CD14-positive monocyte (primary cell): ENCODE measurements around the gene RAD51D. TPM values are rescaled to one million over a fixed set of nuclear protein-coding genes. Genes with fewer than 3 reads are reported as not detected.

ENCODE experiments used
- DNase-seq, 3 donors: peaks; one replicate each; pipeline ENCODE4 v3.0.0-alpha.2; 2011 to 2022
- H2AFZ ChIP-seq: 2 replicates; pipeline ENCODE4 v1.6.0; 2012; ENCODE audit warnings: mild to moderate bottlenecking, low read depth, low read length, inconsistent platforms; ENCODE audit not compliant: insufficient read depth, poor library complexity, severe bottlenecking
- H3K27ac ChIP-seq, 2 donors: 1 replicate in 1 of 2; 2 replicates in 1 of 2; pipeline ENCODE4 v1.5.1; 2012 to 2013; ENCODE audit warnings: low read length in 2 of 2, control low read depth in 1 of 2, inconsistent platforms in 1 of 2, low read depth in 1 of 2, mild to moderate bottlenecking in 1 of 2
- H3K27me3 ChIP-seq, 2 donors: one replicate each; pipeline versions ENCODE4 v1.6.0 to v1.6.1; 2011 to 2013; ENCODE audit warnings: low read length in 2 of 2; ENCODE audit not compliant: control insufficient read depth in 2 of 2, insufficient read depth in 2 of 2
- H3K36me3 ChIP-seq, 2 donors: replicated peaks in 1 of 2; 1 replicate in 1 of 2; 2 replicates in 1 of 2; pipeline versions ENCODE4 v1.5.1 to v1.6.1; 2012 to 2013; ENCODE audit warnings: low read length in 2 of 2, control low read depth in 1 of 2, inconsistent platforms in 1 of 2, mild to moderate bottlenecking in 1 of 2; ENCODE audit not compliant: insufficient read depth in 2 of 2, control insufficient read depth in 1 of 2
- H3K4me1 ChIP-seq, 2 donors: 1 replicate in 1 of 2; 2 replicates in 1 of 2; pipeline versions ENCODE4 v1.5.1 to v1.6.1; 2012 to 2013; ENCODE audit warnings: low read length in 2 of 2, control low read depth in 1 of 2, inconsistent platforms in 1 of 2, mild to moderate bottlenecking in 1 of 2, moderate library complexity in 1 of 2; ENCODE audit not compliant: insufficient read depth in 2 of 2, control insufficient read depth in 1 of 2
- H3K4me2 ChIP-seq: replicated peaks from 2 replicates; pipeline ENCODE3; 2012; ENCODE audit warnings: low read length, moderate library complexity, mild to moderate bottlenecking; ENCODE audit not compliant: poor library complexity, severe bottlenecking; ENCODE audit errors: extremely low read depth
- H3K4me3 ChIP-seq, 3 experiments: fragments of 200-600 bp in 1 of 3; sonication (generic) in 1 of 3; replicated peaks in 1 of 3; 1 replicate in 2 of 3; 2 replicates in 1 of 3; pipeline ENCODE4 v1.5.1; 2011 to 2013; ENCODE audit warnings: low read length in 3 of 3, mild to moderate bottlenecking in 3 of 3, control low read depth in 2 of 3, low read depth in 2 of 3, inconsistent platforms in 1 of 3, moderate library complexity in 1 of 3
- H3K79me2 ChIP-seq: 2 replicates; pipeline ENCODE4 v1.6.0; 2012; ENCODE audit warnings: mild to moderate bottlenecking, control low read depth, inconsistent platforms, low read length, moderate library complexity; ENCODE audit not compliant: insufficient read depth
- H3K9ac ChIP-seq: 2 replicates; pipeline ENCODE4 v1.6.0; 2017; ENCODE audit warnings: low read length, mild to moderate bottlenecking; ENCODE audit not compliant: insufficient read depth, poor library complexity, severe bottlenecking
- H3K9me3 ChIP-seq, 2 donors: replicated peaks in 1 of 2; 1 replicate in 1 of 2; 2 replicates in 1 of 2; pipeline versions ENCODE4 v1.5.1 to v1.6.1; 2012 to 2013; ENCODE audit warnings: low read length in 2 of 2, control low read depth in 1 of 2; ENCODE audit not compliant: control insufficient read depth in 1 of 2, insufficient read depth in 1 of 2
- H4K20me1 ChIP-seq: 2 replicates; pipeline ENCODE4 v1.6.0; 2012; ENCODE audit warnings: mild to moderate bottlenecking, low read length, control low read depth, moderate library complexity; ENCODE audit not compliant: insufficient read depth
- H3K27ac Mint-ChIP-seq, 7 donors: one replicate each; pipeline ENCODE4 v1.8.0; 2020; ENCODE audit warnings: mild to moderate bottlenecking in 7 of 7, mixed read lengths in 7 of 7, moderate library complexity in 6 of 7, inconsistent platforms in 2 of 7
- H3K27me3 Mint-ChIP-seq, 3 donors: one replicate each; pipeline ENCODE4 v1.8.0; 2021 to 2022; ENCODE audit warnings: low read depth in 3 of 3, mild to moderate bottlenecking in 3 of 3, mixed read lengths in 3 of 3, moderate library complexity in 3 of 3, inconsistent platforms in 1 of 3
- H3K36me3 Mint-ChIP-seq, 2 donors: one replicate each; pipeline ENCODE4 v1.8.0; 2020; ENCODE audit warnings: mixed read lengths in 2 of 2, inconsistent platforms in 1 of 2, mild to moderate bottlenecking in 1 of 2
- H3K4me1 Mint-ChIP-seq: one replicate; pipeline ENCODE4 v1.8.0; 2020; ENCODE audit warnings: mild to moderate bottlenecking, mixed read lengths
- H3K4me3 Mint-ChIP-seq, 2 donors: one replicate each; pipeline ENCODE4 v1.8.0; 2020; ENCODE audit warnings: mild to moderate bottlenecking in 2 of 2, mixed read lengths in 2 of 2, moderate library complexity in 1 of 2
- H3K9me3 Mint-ChIP-seq, 7 donors: one replicate each; pipeline ENCODE4 v1.8.0; 2020 to 2022; ENCODE audit warnings: mixed read lengths in 7 of 7, mild to moderate bottlenecking in 6 of 7, moderate library complexity in 6 of 7, inconsistent platforms in 2 of 7
- CTCF ChIP-seq: fragments of 200-600 bp; IDR thresholded peaks from one replicate; pipeline ENCODE4 v1.8.0; 2022; ENCODE audit warnings: antibody characterized with exemption, mild to moderate bottlenecking
- WGBS: methylation state at CpG from one replicate; pipeline ENCODE4 v1.1.5; 2013; ENCODE audit warnings: missing lambda C conversion rate; ENCODE audit not compliant: insufficient coverage; 5-methylcytosine and 5-hydroxymethylcytosine counted together
- intact Hi-C, 2 donors: fragments of 100-400 bp; cut with micrococcal nuclease; formaldehyde crosslinking; loops; one replicate each; pipeline versions ENCODE4 v1.15.0 to v1.15.1; 2023
- polyA plus RNA-seq, 3 donors: library from polyadenylated mRNA; depleted of rRNA in 1 of 3; unstranded in 2 of 3; stranded (reverse) in 1 of 3; fragments of 300-500 nt in 2 of 3; fragments of >200 nt in 1 of 3; fragmentation: Illumina TruSeq in 2 of 3; gene quantifications; 1 replicate in 2 of 3; 2 replicates in 1 of 3; pipeline ENCODE4 v1.2.3, GENCODE V29; 2012 to 2021

Gene RAD51D
- polyA plus RNA-seq, 3 donors = 4.4 to 6.9 (median 5.8) TPM

DNA sequence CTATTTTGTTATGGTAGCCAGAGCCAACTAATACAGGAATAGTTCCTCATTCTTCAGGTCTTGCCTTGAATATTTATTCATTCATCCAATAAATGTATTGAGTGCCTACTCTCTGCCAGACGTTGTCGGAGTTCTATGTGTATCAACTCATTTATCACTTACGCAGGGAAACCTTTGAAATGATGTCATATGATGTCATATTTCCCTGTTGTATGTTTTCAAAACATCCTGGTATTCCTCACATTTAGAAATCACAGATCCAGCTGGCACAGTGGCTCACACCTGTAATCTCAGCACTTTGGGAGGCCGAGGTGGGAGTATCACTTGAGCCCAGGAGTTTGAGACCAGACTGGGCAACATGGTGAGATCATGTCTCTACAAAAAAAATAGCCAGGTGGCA lies 25.2 kb upstream of the RAD51D start:
- Histone ChIP-seq H3K27me3 (no peaks in the 10 kb centered on the region), H3K4me2 (no peak overlapping the region), H3K9me3 (no peaks in the 10 kb centered on the region), H3K27ac (no peak overlapping the region), H3K36me3 (no peaks in the 10 kb centered on the region), H3K9ac (no peak overlapping the region), H3K4me1 (peaks cover 0 to 13% of the 10 kb centered on the region in 2 donors), H2AFZ (no peak overlapping the region), H3K79me2 (peaks cover 11% of the 10 kb centered on the region), H4K20me1 (no peaks in the 10 kb centered on the region), H3K4me3 (no peak overlapping the region)
- intact Hi-C loops = no loop called here
- H3K27ac Mint-ChIP-seq = no peak overlapping the region
- no peak for TF ChIP-seq CTCF
- peaks cover 5% of the 10 kb centered on the region in 3 donors for H3K27me3 Mint-ChIP-seq
- H3K9me3 Mint-ChIP-seq = no peaks in the 10 kb centered on the region
- H3K4me3 Mint-ChIP-seq = no peak overlapping the region
- WGBS = no CpG with 5 or more reads among the region's 4 CpGs
- peaks cover 11% of the 10 kb centered on the region for H3K4me1 Mint-ChIP-seq
- DNase-seq = no peak
- no peaks in the 10 kb centered on the region for H3K36me3 Mint-ChIP-seq

DNA sequence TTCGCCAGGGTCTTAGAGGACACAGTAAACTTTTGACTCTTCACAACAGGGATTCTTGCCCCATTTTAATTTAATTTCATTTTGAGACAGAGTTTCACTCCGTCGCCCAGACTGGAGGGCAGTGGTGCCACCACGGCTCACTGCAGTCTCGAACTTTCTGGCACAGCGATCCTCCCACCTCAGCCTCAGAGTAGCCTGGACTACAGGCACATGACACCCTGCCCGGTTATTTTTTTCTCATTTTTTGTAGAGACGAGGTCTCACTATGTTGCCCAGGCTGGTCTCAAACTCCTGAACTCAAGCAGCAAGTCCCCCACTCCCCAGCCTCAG lies 22.8 kb upstream of the RAD51D start:
- peaks cover 0 to 3% (median 2%) of the 10 kb centered on the region in 3 donors for H3K27me3 Mint-ChIP-seq
- H3K79me2 ChIP-seq = peaks cover 11% of the 10 kb centered on the region
- H3K4me1 Mint-ChIP-seq = peaks cover 11% of the 10 kb centered on the region
- H3K36me3 Mint-ChIP-seq = peaks cover 14% of the 10 kb centered on the region in 2 donors
- H3K9me3 Mint-ChIP-seq = no peaks in the 10 kb centered on the region
- no peaks in the 10 kb centered on the region for H4K20me1 ChIP-seq
- H3K27ac Mint-ChIP-seq = no peak overlapping the region
- no peaks in the 10 kb centered on the region for H3K27me3 ChIP-seq
- peaks cover 0 to 13% of the 10 kb centered on the region in 2 donors for H3K4me1 ChIP-seq
- no peak overlapping the region for H3K9ac ChIP-seq
- peak; percentile 63 for TF ChIP-seq CTCF
- no peaks in the 10 kb centered on the region for H3K9me3 ChIP-seq
- H3K4me3 Mint-ChIP-seq = peak overlapping the region; percentile 83 to 91
- WGBS = 77% methylated on average over 8 of the region's 8 CpGs
- DNase-seq = no peak
- H3K36me3 ChIP-seq = peaks cover 16 to 22% of the 10 kb centered on the region in 2 donors
- H3K4me3 ChIP-seq = peak overlapping the region in 1 of 3 experiments; percentile 82
- H3K4me2 ChIP-seq = peak overlapping the region; percentile 87
- no peak overlapping the region for H3K27ac ChIP-seq
- peak overlapping the region; percentile 92 for H2AFZ ChIP-seq
- intact Hi-C loops = no loop called here
